Medulla oblongata (tissue), 1 donor: ENCODE measurements around the gene MTHFD1L.

Experiments
- DNase-seq: peaks from one replicate; pipeline ENCODE4 v3.0.0-alpha.2; 2015; ENCODE audit errors: extremely low spot score

The MTHFD1L gene

GRCh38 chr6:150987855-150988464 lies 122.5 kb downstream of the MTHFD1L start:
- no peak for DNase-seq

- no peak for DNase-seq
Observed at GRCh38 chr6:150991487-150991886, 126.0 kb downstream of the MTHFD1L start.

GRCh38 chr6:150992262-150992661 lies 126.8 kb downstream of the MTHFD1L start:
- DNase-seq: no peak

GRCh38 chr6:150992703-150993102 lies 127.2 kb downstream of the MTHFD1L start:
- no peak for DNase-seq

GRCh38 chr6:150993253-150993652 lies 127.8 kb downstream of the MTHFD1L start:
- DNase-seq: no peak

- DNase-seq: no peak
Observed at GRCh38 chr6:150994026-150994425, 128.5 kb downstream of the MTHFD1L start.

- DNase-seq: no peak
Observed at GRCh38 chr6:150996968-150997367, 131.5 kb downstream of the MTHFD1L start.

GRCh38 chr6:150999107-150999506 lies 133.6 kb downstream of the MTHFD1L start:
- DNase-seq: no peak

GRCh38 chr6:150999576-150999975 lies 134.1 kb downstream of the MTHFD1L start:
- DNase-seq: no peak

GRCh38 chr6:151001387-151002056 lies 136.0 kb downstream of the MTHFD1L start:
- no peak for DNase-seq

- DNase-seq: no peak
Observed at GRCh38 chr6:151002057-151002450, 136.6 kb downstream of the MTHFD1L start.

- DNase-seq: no peak
Observed at GRCh38 chr6:151002491-151002935, 137.0 kb downstream of the MTHFD1L start.

- DNase-seq: no peak
Observed at GRCh38 chr6:151004383-151005024, 139.0 kb downstream of the MTHFD1L start.

GRCh38 chr6:151005164-151005563 lies 139.7 kb downstream of the MTHFD1L start:
- no peak for DNase-seq

- DNase-seq: no peak
Observed at GRCh38 chr6:151005896-151006632, 140.6 kb downstream of the MTHFD1L start.

- no peak for DNase-seq
Observed at GRCh38 chr6:151007076-151007475, 141.6 kb downstream of the MTHFD1L start.

- no peak for DNase-seq
Observed at GRCh38 chr6:151007922-151008321, 142.4 kb downstream of the MTHFD1L start.

GRCh38 chr6:151008425-151008824 lies 142.9 kb downstream of the MTHFD1L start:
- no peak for DNase-seq

GRCh38 chr6:151009576-151009975 lies 144.1 kb downstream of the MTHFD1L start:
- DNase-seq: no peak

GRCh38 chr6:151010071-151010470 lies 144.6 kb downstream of the MTHFD1L start:
- DNase-seq: no peak

- DNase-seq: no peak
Observed at GRCh38 chr6:151012321-151013294, 147.1 kb downstream of the MTHFD1L start.
